OCI-LY1 (cell line): ENCODE data around the gene JUN.

Experiments used
- H2AFZ ChIP-seq: fragments of 200-600 bp; sonication (generic), shearing (Covaris generic); 2 replicates; pipeline ENCODE4 v1.6.0; 2014; ENCODE audit warnings: antibody characterized with exemption, mild to moderate bottlenecking, low read length
- H3F3A ChIP-seq: fragments of 200-600 bp; sonication (generic), shearing (Covaris generic); 2 replicates; pipeline ENCODE4 v1.6.0; 2014; ENCODE audit warnings: mild to moderate bottlenecking, antibody characterized with exemption, low read length, moderate library complexity; ENCODE audit not compliant: insufficient read depth
- H3K27ac ChIP-seq: fragments of 200-600 bp; sonication (generic); 2 replicates; pipeline ENCODE4 v1.5.1; 2014; ENCODE audit warnings: low read length, mixed run types, mild to moderate bottlenecking, low read depth; ENCODE audit not compliant: poor library complexity, severe bottlenecking
- H3K27me3 ChIP-seq: fragments of 200-600 bp; sonication (generic); 2 replicates; pipeline ENCODE4 v1.6.0; 2014; ENCODE audit warnings: antibody characterized with exemption, mild to moderate bottlenecking, low read length, moderate library complexity; ENCODE audit not compliant: insufficient read depth
- H3K36me3 ChIP-seq: fragments of 200-600 bp; sonication (generic); 2 replicates; pipeline ENCODE4 v1.6.1; 2014; ENCODE audit warnings: mild to moderate bottlenecking, antibody characterized with exemption, low read length, moderate library complexity, mixed read lengths; ENCODE audit not compliant: insufficient read depth
- H3K4me1 ChIP-seq: fragments of 200-600 bp; sonication (generic); 2 replicates; pipeline ENCODE4 v1.5.1; 2014; ENCODE audit warnings: mild to moderate bottlenecking, low read length, moderate library complexity; ENCODE audit not compliant: insufficient read depth, severe bottlenecking
- H3K4me2 ChIP-seq: fragments of 200-600 bp; sonication (generic), shearing (Covaris generic); 2 replicates; pipeline ENCODE4 v1.6.1; 2014; ENCODE audit warnings: low read length
- H3K4me3 ChIP-seq: fragments of 200-600 bp; sonication (generic); 2 replicates; pipeline ENCODE4 v1.5.1; 2014; ENCODE audit warnings: low read length, low read depth, mild to moderate bottlenecking, mixed read lengths; ENCODE audit not compliant: poor library complexity, severe bottlenecking
- H3K79me2 ChIP-seq: fragments of 200-600 bp; shearing (Covaris generic); 2 replicates; pipeline ENCODE4 v1.6.1; 2016; ENCODE audit warnings: mixed run types, low read length, mixed read lengths; ENCODE audit not compliant: insufficient read depth
- H3K9ac ChIP-seq: fragments of 200-600 bp; sonication (generic), shearing (Covaris generic); 2 replicates; pipeline ENCODE4 v1.6.1; 2014; ENCODE audit warnings: mild to moderate bottlenecking, low read length, mixed read lengths
- H3K9me2 ChIP-seq: fragments of 200-600 bp; sonication (generic), shearing (Covaris generic); 2 replicates; pipeline ENCODE4 v1.6.1; 2014; ENCODE audit warnings: low read depth, mild to moderate bottlenecking, low read length, mixed read lengths
- H3K9me3 ChIP-seq: fragments of 200-600 bp; shearing (Covaris generic); 2 replicates; pipeline ENCODE4 v1.6.1; 2014; ENCODE audit warnings: low read length, mixed read lengths
- H4K20me1 ChIP-seq: fragments of 200-600 bp; sonication (generic), shearing (Covaris generic); 2 replicates; pipeline ENCODE4 v1.6.0; 2016; ENCODE audit warnings: mild to moderate bottlenecking, low read length; ENCODE audit not compliant: insufficient read depth
- EZH2 ChIP-seq: fragments of 200-600 bp; sonication (generic), shearing (Covaris generic); IDR thresholded peaks from 2 replicates; pipeline ENCODE4 v1.8.0; 2017; ENCODE audit warnings: borderline replicate concordance, mixed run types, mild to moderate bottlenecking, antibody characterized with exemption, low read length, moderate library complexity, mixed read lengths
- TF ChIP-seq, protein P1 (sequence below): fragments of 200-600 bp; sonication (generic), shearing (Covaris generic); IDR thresholded peaks from 2 replicates; pipeline ENCODE4 v1.5.1; 2017; ENCODE audit warnings: mild to moderate bottlenecking, antibody characterized with exemption, low read length, moderate library complexity, mixed read lengths

Gene JUN

DNA sequence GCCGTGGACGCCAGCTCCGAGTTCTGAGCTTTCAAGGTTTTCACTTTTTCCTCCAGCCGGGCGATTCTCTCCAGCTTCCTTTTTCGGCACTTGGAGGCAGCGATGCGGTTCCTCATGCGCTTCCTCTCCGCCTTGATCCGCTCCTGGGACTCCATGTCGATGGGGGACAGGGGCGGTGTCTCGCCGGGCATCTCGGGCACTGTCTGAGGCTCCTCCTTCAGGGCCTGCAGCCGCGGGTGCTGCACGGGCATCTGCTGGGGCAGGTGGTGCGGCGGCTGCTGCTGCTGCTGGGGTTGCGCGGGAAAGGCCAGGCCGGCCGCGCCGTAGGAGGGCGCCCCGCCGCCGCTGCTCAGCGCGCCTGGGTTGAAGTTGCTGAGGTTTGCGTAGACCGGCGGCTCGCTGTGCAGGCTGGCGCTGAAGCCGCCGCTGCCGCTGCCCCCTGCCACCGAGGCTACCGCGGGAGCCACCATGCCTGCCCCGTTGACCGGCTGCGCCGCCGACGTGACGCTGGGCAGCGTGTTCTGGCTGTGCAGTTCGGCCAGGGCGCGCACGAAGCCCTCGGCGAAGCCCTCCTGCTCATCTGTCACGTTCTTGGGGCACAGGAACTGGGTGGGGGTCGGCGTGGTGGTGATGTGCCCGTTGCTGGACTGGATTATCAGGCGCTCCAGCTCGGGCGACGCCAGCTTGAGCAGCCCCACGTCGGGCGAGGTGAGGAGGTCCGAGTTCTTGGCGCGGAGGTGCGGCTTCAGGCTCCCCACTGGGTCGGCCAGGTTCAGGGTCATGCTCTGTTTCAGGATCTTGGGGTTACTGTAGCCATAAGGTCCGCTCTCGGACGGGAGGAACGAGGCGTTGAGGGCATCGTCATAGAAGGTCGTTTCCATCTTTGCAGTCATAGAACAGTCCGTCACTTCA lies 1.4 kb downstream of the JUN start:
- H3F3A ChIP-seq, result no peaks in the 10 kb centered on the region
- no peaks in the 10 kb centered on the region; the same call in 1 of the 2 replicates for H3K27me3 ChIP-seq
- TF ChIP-seq, protein P1, sequence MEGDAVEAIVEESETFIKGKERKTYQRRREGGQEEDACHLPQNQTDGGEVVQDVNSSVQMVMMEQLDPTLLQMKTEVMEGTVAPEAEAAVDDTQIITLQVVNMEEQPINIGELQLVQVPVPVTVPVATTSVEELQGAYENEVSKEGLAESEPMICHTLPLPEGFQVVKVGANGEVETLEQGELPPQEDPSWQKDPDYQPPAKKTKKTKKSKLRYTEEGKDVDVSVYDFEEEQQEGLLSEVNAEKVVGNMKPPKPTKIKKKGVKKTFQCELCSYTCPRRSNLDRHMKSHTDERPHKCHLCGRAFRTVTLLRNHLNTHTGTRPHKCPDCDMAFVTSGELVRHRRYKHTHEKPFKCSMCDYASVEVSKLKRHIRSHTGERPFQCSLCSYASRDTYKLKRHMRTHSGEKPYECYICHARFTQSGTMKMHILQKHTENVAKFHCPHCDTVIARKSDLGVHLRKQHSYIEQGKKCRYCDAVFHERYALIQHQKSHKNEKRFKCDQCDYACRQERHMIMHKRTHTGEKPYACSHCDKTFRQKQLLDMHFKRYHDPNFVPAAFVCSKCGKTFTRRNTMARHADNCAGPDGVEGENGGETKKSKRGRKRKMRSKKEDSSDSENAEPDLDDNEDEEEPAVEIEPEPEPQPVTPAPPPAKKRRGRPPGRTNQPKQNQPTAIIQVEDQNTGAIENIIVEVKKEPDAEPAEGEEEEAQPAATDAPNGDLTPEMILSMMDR, result peak; percentile 13; the same call in 1 of the 2 replicates
- TF ChIP-seq EZH2, result no peak
- H2AFZ ChIP-seq, result no peak overlapping the region
- no peak overlapping the region for H3K27ac ChIP-seq
- H3K4me2 ChIP-seq, result peak overlapping the region; percentile 82
- no peaks in the 10 kb centered on the region for H3K9me2 ChIP-seq
- H3K9ac ChIP-seq, result peak overlapping the region; percentile 63; the same call in 1 of the 2 replicates
- H3K79me2 ChIP-seq, result no peaks in the 10 kb centered on the region
- no peaks in the 10 kb centered on the region for H3K36me3 ChIP-seq
- no peaks in the 10 kb centered on the region for H4K20me1 ChIP-seq
- H3K4me3 ChIP-seq, result peak overlapping the region; percentile 72
- H3K9me3 ChIP-seq, result no peaks in the 10 kb centered on the region
- H3K4me1 ChIP-seq, result peaks cover 30% of the 10 kb centered on the region

DNA sequence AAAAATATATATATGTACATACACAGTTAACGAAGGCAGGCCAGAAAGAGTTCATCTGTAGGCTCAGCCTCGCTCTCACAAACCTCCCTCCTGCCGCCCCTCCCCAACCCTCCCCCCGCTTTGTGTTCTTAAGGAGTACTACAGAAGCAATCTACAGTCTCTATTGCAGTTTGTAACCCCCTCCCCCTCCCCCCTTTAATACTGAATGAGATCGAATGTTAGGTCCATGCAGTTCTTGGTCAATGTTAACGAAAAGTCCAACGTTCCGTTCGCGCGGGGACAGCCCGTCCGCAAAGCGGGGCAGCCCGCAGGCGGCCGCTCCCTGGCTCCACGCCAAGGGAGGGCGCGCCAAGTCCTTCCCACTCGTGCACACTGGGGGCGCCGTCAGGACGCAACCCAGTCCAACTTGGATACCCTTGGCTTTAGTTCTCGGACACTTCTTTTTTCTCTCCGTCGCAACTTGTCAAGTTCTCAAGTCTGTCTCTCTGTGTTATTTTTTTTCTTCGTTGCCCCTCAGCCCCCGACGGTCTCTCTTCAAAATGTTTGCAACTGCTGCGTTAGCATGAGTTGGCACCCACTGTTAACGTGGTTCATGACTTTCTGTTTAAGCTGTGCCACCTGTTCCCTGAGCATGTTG lies 2.2 kb downstream of the JUN start:
- no peak overlapping the region for H3K27ac ChIP-seq
- H2AFZ ChIP-seq, result no peak overlapping the region
- H3F3A ChIP-seq, result no peaks in the 10 kb centered on the region
- H3K4me3 ChIP-seq, result peak overlapping the region; percentile 72
- H3K4me1 ChIP-seq, result peaks cover 30% of the 10 kb centered on the region
- H3K9me3 ChIP-seq, result no peaks in the 10 kb centered on the region
- H3K79me2 ChIP-seq, result no peaks in the 10 kb centered on the region
- H3K9me2 ChIP-seq, result no peaks in the 10 kb centered on the region
- H3K36me3 ChIP-seq, result no peaks in the 10 kb centered on the region
- H3K9ac ChIP-seq, result no peak overlapping the region
- no peaks in the 10 kb centered on the region for H4K20me1 ChIP-seq
- H3K27me3 ChIP-seq, result no peaks in the 10 kb centered on the region; the same call in 1 of the 2 replicates
- TF ChIP-seq EZH2, result no peak
- TF ChIP-seq, protein P1, result peak; percentile 27; the same call in 1 of the 2 replicates
- peak overlapping the region; percentile 82 for H3K4me2 ChIP-seq

DNA sequence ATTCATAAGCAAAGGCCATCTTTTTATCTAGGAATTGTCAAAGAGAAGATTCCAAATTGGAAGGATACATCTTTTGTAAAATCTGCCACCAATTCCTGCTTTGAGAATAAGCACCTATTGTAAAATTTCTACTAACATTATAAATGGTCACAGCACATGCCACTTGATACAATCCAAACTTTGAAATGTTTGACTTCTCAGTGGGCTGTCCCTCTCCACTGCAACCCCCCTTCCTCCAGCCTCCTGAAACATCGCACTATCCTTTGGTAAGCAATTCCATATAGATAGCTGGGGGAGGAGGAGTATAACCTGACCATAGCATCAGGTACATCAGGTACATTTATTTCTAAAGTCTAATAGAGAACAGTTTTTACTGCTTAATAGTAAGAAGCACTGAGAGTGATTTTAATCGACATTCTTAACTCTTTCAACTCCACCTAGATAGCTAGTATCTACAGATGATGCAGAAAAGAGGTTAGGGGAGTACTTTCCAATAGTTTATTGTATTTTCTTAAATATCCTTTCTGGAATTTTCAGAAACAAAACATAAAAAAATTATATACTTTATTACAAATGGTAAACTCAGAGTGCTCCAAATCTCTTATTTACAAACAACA lies 2.9 kb downstream of the JUN start:
- H3K4me1 ChIP-seq, result peaks cover 30% of the 10 kb centered on the region
- H2AFZ ChIP-seq, result no peak overlapping the region
- no peak overlapping the region for H3K4me3 ChIP-seq
- H3K9me2 ChIP-seq, result no peaks in the 10 kb centered on the region
- H3K27me3 ChIP-seq, result no peaks in the 10 kb centered on the region; the same call in 1 of the 2 replicates
- TF ChIP-seq, protein P1, result no peak
- TF ChIP-seq EZH2, result no peak
- no peak overlapping the region for H3K9ac ChIP-seq
- H4K20me1 ChIP-seq, result no peaks in the 10 kb centered on the region
- no peak overlapping the region for H3K4me2 ChIP-seq
- no peak overlapping the region for H3K27ac ChIP-seq
- no peaks in the 10 kb centered on the region for H3K9me3 ChIP-seq
- no peaks in the 10 kb centered on the region for H3K79me2 ChIP-seq
- H3K36me3 ChIP-seq, result no peaks in the 10 kb centered on the region
- H3F3A ChIP-seq, result no peaks in the 10 kb centered on the region
